GM18868 (cell line): Measurements from ENCODE around the gene MS4A5.
"Not testable (repeated sequence)": the region's sequence is repeated elsewhere in the genome, so short reads cannot be mapped to it uniquely, and the experiment has no call there.

ENCODE experiments used
- ATAC-seq: cut with Tn5 transposase; IDR thresholded peaks from one replicate; pipeline ENCODE4 v1.9.1; 2021; ENCODE audit warnings: mild to moderate bottlenecking, moderate library complexity; ENCODE audit not compliant: unreplicated experiment

The MS4A5 gene

DNA sequence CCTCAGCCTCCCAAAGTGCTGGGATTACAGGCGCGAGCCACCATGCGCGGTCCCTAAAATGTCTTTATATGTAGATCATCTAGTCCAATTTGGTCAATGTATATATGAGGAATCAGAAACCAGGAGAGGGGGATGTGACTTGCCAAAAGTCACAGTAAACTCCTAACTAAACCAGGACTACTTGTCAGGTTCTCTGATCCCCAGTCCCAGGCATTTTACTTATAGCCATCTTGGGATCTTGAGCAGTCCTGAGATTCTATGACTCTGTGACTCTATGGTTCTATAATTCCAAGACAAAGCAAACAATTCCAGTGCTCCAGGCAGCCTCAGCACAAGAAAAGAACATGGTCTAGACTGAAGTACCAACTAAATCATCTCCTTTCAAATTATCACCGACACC, at the start of gene MS4A5:
TSS of gene MS4A5 (plus strand) at position 301 of the 400 bp plus-strand sequence. CDS start 103 bp downstream, outside the sequence.
- no peak for ATAC-seq

DNA sequence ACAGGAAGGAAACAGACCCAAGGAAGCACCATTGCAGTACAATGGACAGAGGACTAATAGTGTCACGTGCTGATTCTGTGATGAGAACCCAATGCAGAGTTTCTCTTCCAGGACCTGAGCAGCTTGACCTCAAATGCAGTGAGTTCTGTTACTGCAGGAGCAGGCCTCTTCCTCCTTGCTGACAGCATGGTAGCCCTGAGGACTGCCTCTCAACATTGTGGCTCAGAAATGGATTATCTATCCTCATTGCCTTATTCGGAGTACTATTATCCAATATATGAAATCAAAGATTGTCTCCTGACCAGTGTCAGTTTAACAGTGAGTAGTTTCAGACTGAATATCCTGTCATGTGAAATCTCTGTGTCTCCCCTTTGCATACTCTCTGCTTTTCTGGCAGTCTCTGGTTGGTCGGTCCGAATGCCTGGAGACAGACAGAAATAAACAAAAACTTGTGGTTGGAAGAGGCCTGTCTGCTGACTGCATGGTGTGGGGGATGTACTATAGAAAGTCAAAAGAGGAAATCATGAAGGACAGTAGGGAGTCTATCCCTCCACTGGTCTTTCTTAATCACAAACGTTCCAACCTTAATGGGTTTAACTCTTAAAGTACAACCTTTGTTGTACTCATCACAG, 40.0 kb upstream of the MS4A5 start:
- peak; percentile 94 for ATAC-seq

GRCh38 chr11:60390419-60390818, 39.0 kb upstream of the MS4A5 start:
- no peak for ATAC-seq

DNA sequence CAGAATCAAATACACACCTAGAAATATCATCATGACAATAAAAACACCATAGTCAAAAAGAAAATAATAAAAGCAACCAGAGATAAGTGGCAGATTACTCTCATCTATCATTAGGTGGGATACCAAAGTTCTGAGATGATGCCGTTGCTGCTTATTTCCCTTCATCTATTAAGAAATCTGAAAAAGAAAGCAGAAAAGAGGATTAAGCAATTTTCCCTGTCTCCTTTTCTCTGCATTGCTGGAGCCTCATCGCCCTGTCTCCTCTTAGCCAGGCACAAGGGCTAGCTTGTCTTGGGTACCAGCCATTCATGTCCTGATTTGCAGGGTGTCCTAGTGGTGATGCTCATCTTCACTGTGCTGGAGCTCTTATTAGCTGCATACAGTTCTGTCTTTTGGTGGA, 37.0 kb upstream of the MS4A5 start:
- ATAC-seq, result no peak

DNA sequence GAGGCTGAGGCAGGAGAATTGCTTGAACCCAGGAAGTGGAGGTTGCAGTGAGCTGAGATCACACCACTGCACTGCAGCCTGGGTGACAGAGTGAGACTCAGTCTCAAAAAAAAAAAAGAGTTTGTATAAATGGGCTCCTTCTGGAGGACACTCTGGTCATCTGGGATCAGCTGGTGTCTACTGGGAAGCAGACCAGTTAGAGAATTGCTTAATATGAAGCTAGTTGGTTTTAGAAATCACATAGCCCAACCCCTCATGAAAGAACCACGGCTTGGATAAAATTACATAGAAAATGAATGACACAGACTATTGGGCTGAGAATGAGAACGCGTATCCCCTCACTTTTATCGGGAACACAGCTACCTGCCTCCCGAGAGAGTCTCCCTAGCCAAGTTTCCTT, 36.4 kb upstream of the MS4A5 start:
- ATAC-seq, result no peak

DNA sequence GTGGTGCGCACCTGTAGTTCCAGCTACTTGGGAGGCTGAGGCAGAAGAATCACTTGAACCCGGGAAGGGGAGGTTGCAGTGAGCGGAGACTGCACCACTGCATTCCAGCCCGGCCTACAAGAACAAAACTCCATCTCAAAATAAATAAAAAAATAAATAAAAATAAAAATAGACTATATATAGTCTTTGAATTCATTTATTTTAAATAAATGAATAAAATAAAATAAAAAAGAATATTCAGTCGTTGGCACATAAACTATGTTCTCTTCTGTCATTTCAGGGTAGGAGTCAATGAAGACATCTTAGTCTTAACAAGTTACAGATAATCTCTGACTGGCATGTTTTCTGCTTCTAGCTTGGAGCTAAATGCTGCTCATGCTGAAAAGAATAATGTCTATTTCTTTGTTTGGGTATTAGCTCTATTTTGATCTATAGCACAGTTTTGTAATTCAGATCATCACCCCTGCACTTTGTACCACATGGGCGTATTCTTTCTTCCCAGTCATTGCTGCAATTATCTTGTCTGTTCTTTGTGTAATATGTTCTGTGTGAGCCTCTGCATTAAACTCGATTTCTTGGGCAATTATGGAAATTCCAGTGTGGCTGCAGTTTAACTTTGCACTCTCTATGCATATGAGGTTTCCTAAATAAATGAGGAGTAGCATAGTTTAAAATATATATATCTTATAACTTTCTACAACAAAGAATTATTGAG, 34.5 kb upstream of the MS4A5 start:
- ATAC-seq, result no peak

- peak; percentile 8 for ATAC-seq
Measured at GRCh38 chr11:60396382-60396781, 33.0 kb upstream of the MS4A5 start, which contains the start of gene MS4A14. MS4A14 (plus strand) TSS chr11:60396459; CDS start chr11:60396579, 120 bp downstream.

GRCh38 chr11:60396799-60397198, 32.6 kb upstream of the MS4A5 start:
- peak; percentile 90 for ATAC-seq

GRCh38 chr11:60420015-60420414, 9.4 kb upstream of the MS4A5 start:
- no peak for ATAC-seq

DNA sequence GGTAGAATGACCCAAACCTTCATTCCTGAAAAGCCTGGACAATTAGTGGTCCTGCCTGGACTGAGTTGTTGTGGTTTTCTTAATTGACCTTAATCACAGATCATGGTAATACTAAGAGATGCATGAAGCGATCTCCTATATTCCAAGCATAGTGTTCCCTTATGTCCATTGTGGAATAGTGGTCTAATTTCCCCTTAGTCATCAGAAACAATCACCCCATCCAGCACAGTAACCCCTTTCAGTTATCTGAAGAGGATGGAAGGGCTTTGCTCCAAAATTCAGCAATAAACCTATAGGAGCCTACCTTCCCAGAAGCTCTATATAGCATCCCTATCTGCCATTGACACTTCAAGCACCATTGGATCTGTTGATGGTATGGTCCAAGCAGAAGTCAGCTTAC, 6.8 kb upstream of the MS4A5 start:
- ATAC-seq, result no peak

DNA sequence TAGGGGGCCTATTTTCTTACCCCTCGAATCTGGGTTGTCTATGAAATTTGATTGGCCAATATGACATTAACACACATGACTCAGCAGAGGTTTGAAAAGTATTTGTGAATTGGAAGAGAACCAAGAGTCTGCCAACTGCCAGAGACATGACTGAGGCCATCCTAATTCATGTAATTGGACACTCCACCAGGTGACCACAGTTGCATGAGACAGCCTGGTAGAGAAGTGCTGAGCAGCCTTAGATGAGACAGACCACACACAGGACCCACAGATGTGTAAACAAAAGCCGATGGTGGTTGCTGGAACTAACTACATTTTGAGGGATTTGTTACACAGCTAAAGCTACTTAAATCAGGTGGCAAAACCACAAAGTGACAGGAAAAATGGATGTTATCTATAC, 855 bp upstream of the MS4A5 start:
- ATAC-seq, result no peak

DNA sequence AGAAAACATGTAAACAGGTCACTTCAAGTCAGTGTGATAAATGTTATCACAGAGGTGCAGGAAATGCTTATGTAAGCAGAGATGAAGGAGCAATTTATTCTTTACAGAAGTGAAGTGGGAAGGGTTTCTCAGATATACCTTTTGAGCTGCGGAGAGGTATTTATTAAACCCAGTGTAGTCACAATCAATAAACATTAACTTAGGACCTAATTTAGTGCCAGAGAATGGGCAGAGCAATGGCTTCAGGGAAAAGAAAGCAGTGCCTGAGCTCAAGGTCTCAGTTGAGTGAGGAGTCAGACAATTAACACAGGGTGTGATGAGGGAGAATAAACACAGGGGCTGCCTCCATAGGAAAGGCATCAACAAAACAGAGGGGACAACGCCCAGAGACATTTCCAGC, 1.9 kb downstream of the MS4A5 start:
- no peak for ATAC-seq

- no peak for ATAC-seq
Measured at GRCh38 chr11:60433401-60433800, 4.0 kb downstream of the MS4A5 start.

DNA sequence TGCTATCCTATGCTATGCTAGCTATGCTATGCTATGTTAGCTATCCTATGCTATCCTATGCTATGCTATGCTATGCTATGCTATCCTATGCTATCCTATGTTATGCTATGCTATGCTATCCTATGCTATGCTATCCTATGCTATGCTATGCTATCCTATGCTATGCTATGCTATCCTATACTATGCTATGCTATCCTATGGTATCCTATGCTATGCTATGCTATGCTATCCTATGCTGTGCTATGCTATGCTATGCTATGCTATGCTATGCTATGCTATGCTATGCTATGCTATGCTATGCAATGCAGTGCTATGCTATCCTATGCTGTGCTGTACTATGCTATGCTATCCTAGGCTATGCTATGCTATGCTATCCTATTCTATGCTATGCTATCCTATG, 17.7 kb downstream of the MS4A5 start:
- ATAC-seq, result no peak

GRCh38 chr11:60447846-60448245, 18.5 kb downstream of the MS4A5 start:
- no peak for ATAC-seq

DNA sequence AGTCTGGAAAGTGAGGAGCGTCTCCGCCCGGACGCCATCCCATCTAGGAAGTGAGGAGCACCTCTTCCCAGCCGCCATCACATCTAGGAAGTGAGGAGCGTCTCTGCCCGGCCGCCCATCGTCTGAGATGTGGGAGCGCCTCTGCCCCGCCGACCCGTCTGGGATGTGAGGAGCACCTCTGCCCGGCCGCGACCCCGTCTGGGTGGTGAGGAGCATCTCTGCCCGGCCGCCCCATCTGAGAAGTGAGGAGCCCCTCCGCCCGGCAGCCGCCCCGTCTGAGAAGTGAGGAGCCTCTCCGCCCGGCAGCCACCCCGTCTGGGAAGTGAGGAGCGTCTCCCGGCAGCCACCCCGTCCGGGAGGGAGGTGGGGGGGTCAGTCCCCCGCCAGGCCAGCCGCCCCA, 21.8 kb downstream of the MS4A5 start:
- not testable (repeated sequence) for ATAC-seq

DNA sequence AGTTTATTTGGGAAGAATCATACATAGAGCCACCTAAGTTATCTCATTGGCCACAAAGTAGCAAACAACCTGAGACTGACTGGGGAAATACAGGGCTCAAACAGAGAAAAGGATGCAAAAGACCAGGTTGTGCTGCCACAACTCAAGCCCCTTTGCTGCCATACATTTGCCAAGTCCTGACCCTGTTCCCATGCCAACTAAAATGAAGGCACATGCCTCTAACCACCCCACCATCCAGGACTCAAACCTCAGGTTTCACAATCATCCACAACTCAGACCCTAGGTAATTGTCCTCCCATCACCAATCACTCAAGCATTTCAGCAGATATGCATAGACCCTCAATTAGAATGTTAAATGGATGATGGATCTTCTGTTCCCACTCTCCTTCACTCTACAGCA, 24.8 kb downstream of the MS4A5 start:
- ATAC-seq, result no peak

DNA sequence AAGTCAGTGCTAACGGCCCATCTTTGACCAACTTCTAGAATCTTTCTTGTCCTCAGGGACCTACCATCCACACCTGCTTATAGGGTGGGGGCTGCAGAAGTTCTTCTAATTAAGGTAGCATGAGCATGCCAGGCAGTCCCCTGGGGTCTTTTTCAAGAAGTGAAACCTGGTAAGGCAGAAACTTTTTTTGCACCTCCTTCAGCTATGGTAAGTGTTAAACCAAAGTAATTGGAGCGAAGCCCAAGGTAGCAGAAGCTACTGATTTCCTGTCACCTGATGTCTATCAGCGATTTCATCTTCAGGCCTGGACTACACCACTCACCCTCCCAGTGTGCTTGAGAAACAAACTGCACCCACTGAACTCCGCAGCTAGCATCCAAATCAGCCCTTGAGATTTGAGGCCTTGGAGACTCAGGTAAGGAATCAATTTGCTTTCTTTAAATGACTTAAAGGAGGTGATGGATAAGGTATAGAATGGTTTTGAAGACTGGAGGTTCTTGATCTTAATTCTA, 26.2 kb downstream of the MS4A5 start, which contains the start of gene MS4A1:
TSS of gene MS4A1 (plus strand) at position 317 of the 512 bp plus-strand sequence. CDS start 6,528 bp downstream, outside the sequence.
- ATAC-seq, result peak; percentile 86

DNA sequence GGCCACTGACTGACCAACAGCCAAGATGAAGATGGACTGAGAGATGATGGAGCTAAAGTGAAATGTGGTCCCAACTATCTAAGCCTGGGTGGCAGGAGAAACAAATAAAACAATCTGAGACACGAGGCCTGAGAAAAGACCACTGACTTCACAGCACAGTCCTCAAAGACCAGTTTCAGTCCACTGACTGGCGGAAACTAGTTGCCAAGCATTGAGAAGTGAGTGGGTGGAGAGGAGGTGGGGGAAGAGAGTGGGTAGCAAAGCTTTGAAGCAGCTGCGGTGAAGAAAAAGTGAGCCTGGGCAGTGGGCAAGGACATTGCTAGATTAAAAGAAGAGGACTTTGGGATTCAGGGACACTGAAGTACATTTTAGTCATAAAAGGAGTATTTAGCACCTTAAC, 28.2 kb downstream of the MS4A5 start:
- peak; percentile 43 for ATAC-seq

- no peak for ATAC-seq
Measured at GRCh38 chr11:60459345-60459744, 30.0 kb downstream of the MS4A5 start.

DNA sequence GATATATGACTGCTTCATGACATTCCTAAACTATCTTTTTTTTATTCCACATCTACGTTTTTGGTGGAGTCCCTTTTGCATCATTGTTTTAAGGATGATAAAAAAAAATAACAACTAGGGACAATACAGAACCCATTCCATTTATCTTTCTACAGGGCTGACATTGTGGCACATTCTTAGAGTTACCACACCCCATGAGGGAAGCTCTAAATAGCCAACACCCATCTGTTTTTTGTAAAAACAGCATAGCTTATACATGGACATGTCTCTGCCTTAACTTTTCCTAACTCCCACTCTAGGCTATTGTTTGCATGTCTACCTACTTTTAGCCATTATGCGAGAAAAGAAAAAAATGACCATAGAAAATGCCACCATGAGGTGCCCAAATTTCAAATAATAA, 39.5 kb downstream of the MS4A5 start:
- ATAC-seq, result no peak

DNA sequence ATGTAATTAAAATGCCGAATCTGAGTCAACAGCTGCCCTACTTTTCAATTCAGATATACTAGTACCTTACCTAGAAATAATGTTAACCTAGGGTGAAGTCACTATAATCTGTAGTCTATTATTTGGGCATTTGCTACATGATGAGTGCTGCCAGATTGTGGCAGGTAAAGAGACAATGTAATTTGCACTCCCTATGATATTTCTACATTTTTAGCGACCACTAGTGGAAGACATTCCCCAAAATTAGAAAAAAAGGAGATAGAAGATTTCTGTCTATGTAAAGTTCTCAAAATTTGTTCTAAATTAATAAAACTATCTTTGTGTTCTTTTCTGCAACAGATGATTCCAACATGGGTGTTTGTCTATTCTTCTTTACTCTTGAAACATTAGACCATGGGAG, 40.4 kb downstream of the MS4A5 start:
- ATAC-seq, result no peak
